ENCODE data around the gene NPTXR. TPM values are rescaled to one million over a fixed set of nuclear protein-coding genes. Genes with fewer than 3 reads are reported as not detected.

Gene NPTXR
- 1 to 10 TPM; 4.1 to 4.4 (median 4.3) TPM for polyA plus RNA-seq (ENCODE audit: insufficient read length in 3 of 3)

DNA sequence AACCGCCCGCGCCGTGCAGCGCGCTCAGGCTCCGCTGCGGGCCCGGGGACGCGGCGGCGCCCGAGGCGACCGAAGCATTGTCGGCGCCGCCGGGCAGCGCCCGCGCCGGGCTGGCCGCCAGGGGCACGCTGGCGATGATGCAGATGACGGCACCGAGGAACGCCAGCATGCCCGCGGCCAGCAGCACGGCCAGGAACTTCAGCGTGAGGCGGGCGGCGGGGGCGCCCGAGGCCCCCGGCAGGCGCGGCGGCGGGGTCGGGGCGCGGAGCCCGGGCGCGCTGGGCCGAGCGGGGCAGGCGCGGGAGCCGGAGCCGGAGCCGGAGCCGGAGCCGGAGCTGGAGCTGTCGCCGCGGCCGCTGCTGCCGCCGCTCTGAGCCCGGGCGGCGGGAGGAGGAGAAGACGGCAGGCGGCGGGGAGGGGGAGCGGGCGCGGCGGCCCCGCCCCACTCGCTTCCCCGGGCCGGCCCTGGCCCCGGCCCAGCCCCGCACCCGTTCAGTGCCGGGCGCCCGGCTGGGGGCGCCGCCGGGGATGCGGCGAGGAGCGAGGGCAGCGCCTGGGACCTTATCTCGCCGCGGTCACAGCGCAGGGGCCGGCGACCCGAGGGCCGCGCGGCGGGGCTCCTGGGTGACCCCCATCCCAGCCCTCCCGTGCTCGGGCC is at the start of gene NPTXR:
Gene NPTXR (minus strand): TSS at position 372 of the 658 bp plus-strand sequence.
- DNase-seq (ENCODE audit: low read depth in 3 of 3, low spot score in 2 of 3) = no peak

DNA sequence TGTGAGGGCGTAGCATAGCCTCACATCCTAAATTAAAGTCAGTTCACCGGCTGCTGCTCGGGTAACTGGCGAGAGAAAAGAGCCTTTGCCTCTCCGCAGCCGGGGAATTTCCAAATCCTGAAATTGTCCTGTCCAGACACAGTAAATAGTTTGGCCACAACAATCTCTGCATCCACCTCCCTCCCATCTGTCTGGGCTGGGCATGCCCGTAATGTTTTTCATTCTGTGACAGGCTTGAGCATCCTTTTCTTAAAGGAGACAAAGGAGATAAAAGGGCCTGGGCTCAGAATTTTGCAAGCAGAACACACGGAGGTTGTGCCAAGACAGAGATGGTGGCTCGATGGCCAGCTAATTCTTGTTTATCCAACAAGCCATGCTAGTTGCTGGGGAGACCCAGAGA is 47.4 kb upstream of the NPTXR start:
- DNase-seq (ENCODE audit: low read depth in 3 of 3, low spot score in 2 of 3) = no peak

- DNase-seq (ENCODE audit: low read depth in 3 of 3, low spot score in 2 of 3) = no peak
These were observed 46.5 kb upstream of the NPTXR start for GRCh38 chr22:38890377-38890776.

DNA sequence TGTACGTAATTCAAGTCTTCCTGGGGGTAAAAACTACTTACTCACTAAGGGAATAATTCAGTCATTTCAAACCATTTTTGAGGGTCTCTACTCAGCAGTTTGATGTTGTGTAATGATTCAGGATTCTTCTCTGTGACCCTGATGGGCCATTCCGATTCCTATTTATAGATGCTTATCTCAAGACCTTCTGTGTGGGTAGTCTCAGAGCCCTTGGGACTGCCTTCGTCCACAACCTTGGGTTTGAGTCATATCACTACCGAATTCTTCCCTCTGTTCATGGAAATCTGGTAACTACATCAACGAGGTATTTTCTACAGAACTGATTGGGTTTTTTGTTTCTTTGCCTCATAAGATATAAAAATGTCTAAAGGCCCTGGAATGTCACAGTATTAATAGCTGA is 42.5 kb upstream of the NPTXR start:
- no peak for DNase-seq (ENCODE audit: low read depth in 3 of 3, low spot score in 2 of 3)

- no peak for DNase-seq (ENCODE audit: low read depth in 3 of 3, low spot score in 2 of 3)
These were observed 39.3 kb upstream of the NPTXR start for GRCh38 chr22:38882972-38883622.

- no peak for DNase-seq (ENCODE audit: low read depth in 3 of 3, low spot score in 2 of 3)
These were observed 38.4 kb upstream of the NPTXR start for GRCh38 chr22:38881997-38882879.

GRCh38 chr22:38881464-38881871 is 37.6 kb upstream of the NPTXR start:
- DNase-seq (ENCODE audit: low read depth in 3 of 3, low spot score in 2 of 3) = no peak

DNA sequence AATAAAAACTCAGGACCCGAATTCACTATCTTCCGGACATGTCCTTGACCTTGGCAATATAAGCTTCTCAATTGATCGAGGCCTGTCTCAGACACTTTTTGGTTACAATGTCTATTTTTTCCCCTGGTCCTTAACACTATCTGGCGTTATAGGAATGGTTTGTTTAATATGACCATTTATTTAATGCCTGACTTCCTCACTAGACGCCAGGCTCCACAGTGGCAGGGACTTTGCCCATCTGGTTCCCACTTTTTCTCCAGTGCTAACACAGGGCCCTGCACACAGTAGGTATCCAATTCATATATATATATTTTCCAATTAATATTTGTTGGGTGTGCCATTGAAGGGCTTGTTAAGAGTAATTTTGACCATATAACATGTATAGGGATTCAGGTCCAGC is 36.1 kb upstream of the NPTXR start:
- DNase-seq (ENCODE audit: low read depth in 3 of 3, low spot score in 2 of 3) = no peak

- no peak for DNase-seq (ENCODE audit: low read depth in 3 of 3, low spot score in 2 of 3)
These were observed 35.4 kb upstream of the NPTXR start for GRCh38 chr22:38879108-38879729.

DNA sequence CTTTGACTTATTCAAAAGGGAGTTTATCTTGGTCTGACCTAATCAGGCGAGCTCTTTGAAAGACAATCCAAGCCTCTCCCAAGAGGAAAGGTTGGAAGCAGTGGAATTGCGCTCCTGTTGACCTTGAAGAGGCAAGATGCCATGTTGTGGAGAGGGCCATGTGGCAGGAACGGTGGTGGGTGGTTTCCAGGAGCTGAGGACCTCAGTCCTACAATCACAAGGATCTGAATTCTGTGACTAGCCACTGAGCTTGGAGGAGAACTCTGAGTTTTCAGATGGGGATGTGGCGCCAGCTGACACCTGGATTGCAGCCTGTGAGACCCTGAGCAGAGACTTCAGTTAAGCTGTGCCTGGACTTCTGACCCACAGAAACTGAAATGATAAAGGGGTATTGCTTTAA is 34.2 kb upstream of the NPTXR start:
- no peak for DNase-seq (ENCODE audit: low read depth in 3 of 3, low spot score in 2 of 3)

- no peak for DNase-seq (ENCODE audit: low read depth in 3 of 3, low spot score in 2 of 3)
These were observed 30.8 kb upstream of the NPTXR start for GRCh38 chr22:38874529-38875222.

- no peak for DNase-seq (ENCODE audit: low read depth in 3 of 3, low spot score in 2 of 3)
These were observed 29.9 kb upstream of the NPTXR start for GRCh38 chr22:38873469-38874411.

- no peak for DNase-seq (ENCODE audit: low read depth in 3 of 3, low spot score in 2 of 3)
These were observed 29.0 kb upstream of the NPTXR start for GRCh38 chr22:38872831-38873248.

DNA sequence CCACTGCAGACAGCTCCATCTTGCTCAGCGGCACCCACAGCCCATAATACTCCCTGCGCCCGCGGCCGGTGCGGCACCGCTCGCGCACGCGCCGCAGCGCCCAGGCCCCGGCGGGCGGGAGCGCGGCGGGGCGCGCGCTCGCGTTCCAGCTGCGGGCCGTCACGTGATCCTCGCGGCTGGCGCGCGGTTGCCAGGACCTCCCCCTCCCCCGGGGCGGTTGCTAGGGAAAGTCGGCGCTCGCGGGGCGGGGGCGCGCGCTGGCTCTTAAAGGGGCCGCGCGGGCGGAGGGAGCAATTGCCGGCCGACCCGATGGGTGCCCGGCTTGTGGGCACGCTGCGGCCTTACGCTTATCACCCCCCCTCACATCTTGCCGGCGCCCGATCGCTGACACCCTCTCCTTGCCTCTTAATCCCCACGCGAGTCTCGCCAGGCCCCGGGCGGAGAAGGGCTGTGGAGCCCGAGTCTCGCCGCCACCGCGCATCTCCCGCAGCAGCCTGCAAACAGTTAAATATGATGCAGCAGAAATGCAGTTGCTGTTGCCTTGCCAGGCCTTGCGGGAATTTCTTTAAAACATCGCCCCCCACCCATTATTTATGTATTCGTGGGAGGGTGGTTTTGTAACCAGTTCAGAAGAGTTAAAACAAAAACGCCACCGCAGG is 28.5 kb upstream of the NPTXR start, which contains the start of gene CBX6:
Gene CBX6 (minus strand): TSS at position 45 of the 659 bp plus-strand sequence. CDS start 26 bp downstream, at position 19.
- DNase-seq (ENCODE audit: low read depth in 3 of 3, low spot score in 2 of 3) = peak; percentile 74 to 91 (median 90)

DNA sequence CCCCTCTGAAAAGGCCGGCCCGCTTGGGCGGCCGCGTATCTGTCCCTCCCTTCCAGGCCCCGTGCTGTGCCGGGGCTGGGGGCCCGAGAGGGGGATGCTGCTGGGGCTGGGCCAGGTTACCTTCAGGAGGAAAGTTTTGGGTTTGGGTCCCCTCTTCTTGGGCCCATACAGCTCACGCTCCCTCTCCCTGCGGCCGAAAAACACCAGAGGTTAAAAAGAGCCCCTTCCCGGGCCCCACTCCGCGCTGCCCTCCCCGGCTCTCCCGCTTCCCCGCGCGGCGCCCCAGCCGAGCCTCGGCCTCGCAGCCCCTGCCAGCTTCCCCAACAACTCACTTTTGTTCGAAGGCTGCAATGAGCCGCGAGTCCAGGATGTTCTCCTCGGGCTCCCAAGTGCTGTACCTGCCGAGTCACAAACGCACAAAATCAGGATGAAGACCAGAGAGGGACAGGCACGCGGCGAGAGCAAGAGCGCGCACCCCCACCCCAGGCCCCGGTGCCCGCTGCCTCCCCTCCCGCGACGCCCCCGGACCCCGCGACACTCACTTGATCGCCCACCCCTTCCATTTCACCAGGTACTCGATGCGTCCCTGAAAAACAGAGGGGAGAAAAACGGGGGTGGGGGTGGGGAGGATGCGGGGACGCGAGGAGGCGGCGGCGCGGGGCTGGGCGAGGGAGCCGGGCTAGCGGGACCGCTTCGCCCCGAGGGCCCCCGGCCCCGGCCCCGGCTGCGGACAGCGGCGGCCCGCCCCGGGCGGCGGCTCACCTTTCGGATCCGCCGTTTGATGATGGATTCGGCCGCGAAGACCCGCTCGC is 27.7 kb upstream of the NPTXR start:
- no peak for DNase-seq (ENCODE audit: low read depth in 3 of 3, low spot score in 2 of 3)

DNA sequence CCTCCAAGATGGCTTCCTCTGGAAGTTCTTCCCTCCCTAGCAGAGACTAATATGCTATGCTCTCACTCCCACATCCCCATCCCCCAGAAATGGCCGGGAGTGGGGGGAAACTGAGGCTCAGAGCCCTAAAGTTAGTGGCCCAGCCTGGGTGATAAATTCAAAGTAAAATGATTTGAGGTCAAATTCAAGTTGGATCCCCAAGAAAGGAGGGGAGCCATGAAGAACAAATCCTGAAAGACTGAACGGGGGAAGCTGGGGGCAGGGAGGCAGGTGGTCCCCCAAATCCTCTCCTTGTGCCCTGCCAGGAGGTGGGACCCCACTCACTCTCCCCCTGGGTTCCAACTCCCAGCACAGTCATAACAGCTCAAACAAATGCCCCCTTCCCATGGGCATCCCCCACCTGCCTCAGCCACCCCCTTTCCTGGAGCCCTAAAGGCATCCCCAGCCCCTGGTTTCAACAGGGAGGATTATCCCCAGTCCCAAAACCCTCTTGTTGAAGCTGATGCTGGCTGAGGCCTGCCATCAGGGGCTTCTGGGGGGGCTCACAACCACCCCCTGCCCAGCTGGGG is 27.0 kb upstream of the NPTXR start:
- no peak for DNase-seq (ENCODE audit: low read depth in 3 of 3, low spot score in 2 of 3)

DNA sequence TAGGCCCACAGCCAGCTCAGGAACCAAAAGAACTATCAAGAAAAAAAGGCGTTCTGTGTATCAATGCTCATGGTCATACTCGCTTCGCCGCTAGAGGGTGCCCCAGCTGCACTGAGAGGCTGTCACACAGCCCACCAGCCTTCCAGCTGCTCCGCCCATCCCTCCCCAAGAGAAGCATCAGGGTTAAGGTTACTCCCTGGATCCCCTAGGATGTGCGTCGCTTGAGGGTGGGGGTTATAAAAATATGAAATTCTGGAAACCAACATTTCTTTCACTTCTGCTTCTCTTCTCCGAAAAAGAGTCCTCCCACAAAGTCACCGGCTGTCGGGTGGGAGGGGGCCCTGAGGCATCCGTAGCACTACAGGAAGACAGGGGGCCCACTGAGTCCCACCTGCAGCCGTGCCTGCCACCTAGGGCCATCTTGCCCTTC is 26.5 kb upstream of the NPTXR start:
- DNase-seq (ENCODE audit: low read depth in 3 of 3, low spot score in 2 of 3) = peak in 2 of 3 donors; percentile 72 to 73

All from right renal cortex interstitium (tissue), 3 donors.